GM12878 (cell line): ENCODE measurements around the gene FFAR3. TPM values are rescaled to one million over a fixed set of nuclear protein-coding genes. Genes with fewer than 3 reads are reported as not detected.
A peak's percentile ranks its signal among the peaks of the same experiment; 100 is the strongest.

Source experiments
- ATAC-seq: fragments of 200-7000 bp; cut with Tn5 transposase; 3 replicates; pipeline ENCODE4 v1.9.1; 2020; ENCODE audit warnings: mild to moderate bottlenecking, moderate library complexity
- BruUV-seq: library from RNA; stranded (reverse); fragments of 400-500 nt; replicated peaks from 2 replicates; lab custom pipeline; 2021; lab: Mats Ljungman, UMichigan
- CTCF ChIA-PET: fragments of 300-600 bp; sonication (Branson Sonifier 250); formaldehyde crosslinking; extraction: SDS; loops from one replicate; lab custom pipeline; 2021; ENCODE audit warnings: inconsistent platforms; lab: Yijun Ruan, JAX
- POLR2A ChIA-PET: fragments of 350-600 bp; formaldehyde crosslinking; extraction: SDS; loops from one replicate; lab custom pipeline; 2021; ENCODE audit warnings: inconsistent platforms; lab: Charles Lee
- RAD21 ChIA-PET: fragments of 300-600 bp; sonication (Branson Sonifier 250); formaldehyde crosslinking; loops from one replicate; lab custom pipeline; 2023; ENCODE audit warnings: antibody characterized with exemption; ENCODE audit not compliant: unreplicated experiment; lab: Charles Lee
- SMC1A ChIA-PET: fragments of 300-600 bp; sonication (Branson Sonifier 250); formaldehyde crosslinking; loops from one replicate; lab custom pipeline; 2023; ENCODE audit not compliant: unreplicated experiment, uncharacterized antibody; lab: Charles Lee
- DNase-seq: peaks from one replicate; pipeline ENCODE4 v3.0.0-alpha.2; 2011; ENCODE audit warnings: low read depth, low spot score
- FAIRE-seq: peaks from 3 replicates; lab custom pipeline; 2011; peaks lifted over from hg19 to GRCh38; lab: Jason Lieb, UNC
- H2AFZ ChIP-seq: 2 replicates; pipeline ENCODE4 v1.6.0; 2011; ENCODE audit warnings: low read depth, low read length, control low read depth; ENCODE audit not compliant: control insufficient read depth
- H3K27ac ChIP-seq: 2 replicates; pipeline ENCODE4 v1.5.1; 2011; ENCODE audit warnings: control low read depth; ENCODE audit not compliant: control insufficient read depth, insufficient read depth
- H3K27me3 ChIP-seq, 2 experiments: replicated peaks in 1 of 2; 2 replicates each; pipeline versions ENCODE4 v1.6.0 to v1.6.1; 2011; ENCODE audit warnings: low read length in 1 of 2; ENCODE audit not compliant: control insufficient read depth in 2 of 2, insufficient read depth in 2 of 2
- H3K36me3 ChIP-seq, 2 experiments: 2 replicates each; pipeline ENCODE4 v1.5.1; 2011; ENCODE audit warnings: low read length in 1 of 2; ENCODE audit not compliant: control insufficient read depth in 2 of 2, insufficient read depth in 2 of 2
- H3K4me1 ChIP-seq: 2 replicates; pipeline ENCODE4 v1.6.1; 2011; ENCODE audit warnings: mild to moderate bottlenecking, low read length, moderate library complexity, mixed read lengths; ENCODE audit not compliant: control insufficient read depth, insufficient read depth
- H3K4me2 ChIP-seq: 2 replicates; pipeline ENCODE4 v1.6.0; 2011; ENCODE audit warnings: control low read depth; ENCODE audit not compliant: control insufficient read depth, insufficient read depth
- H3K4me3 ChIP-seq: fragments of 200-600 bp; sonication (generic); 2 replicates; pipeline ENCODE4 v1.5.1; 2016
- H3K79me2 ChIP-seq: 2 replicates; pipeline ENCODE4 v1.6.0; 2011; ENCODE audit warnings: low read length; ENCODE audit not compliant: control insufficient read depth, insufficient read depth
- H3K9ac ChIP-seq: 2 replicates; pipeline ENCODE4 v1.8.0; 2011; ENCODE audit warnings: low read length, control low read depth, mixed read lengths; ENCODE audit not compliant: control insufficient read depth, insufficient read depth
- H3K9me3 ChIP-seq: replicated peaks from 3 replicates; pipeline ENCODE4 v1.5.1; 2011; ENCODE audit warnings: mild to moderate bottlenecking, low read length; ENCODE audit not compliant: control insufficient read depth, insufficient read depth
- H4K20me1 ChIP-seq: 2 replicates; pipeline ENCODE4 v1.6.0; 2011; ENCODE audit not compliant: control insufficient read depth, insufficient read depth
- ATF7 ChIP-seq: fragments of 450-650 bp; IDR thresholded peaks from 2 replicates; pipeline ENCODE4 v1.6.1; 2016; ENCODE audit warnings: low read depth, mild to moderate bottlenecking
- EGR1 ChIP-seq, 2 experiments: IDR thresholded peaks; 1 replicate in 1 of 2; 2 replicates in 1 of 2; pipeline ENCODE4 v1.6.1; 2011 to 2012; ENCODE audit warnings: low read depth in 2 of 2, low read length in 2 of 2, borderline replicate concordance in 1 of 2, mild to moderate bottlenecking in 1 of 2, moderate library complexity in 1 of 2
- NFYA ChIP-seq: IDR thresholded peaks from 2 replicates; pipeline ENCODE4 v1.6.1; 2011; ENCODE audit warnings: low read depth, mild to moderate bottlenecking, low read length, improper control_type of control experiment, borderline replicate concordance
- NRF1 ChIP-seq: conservative IDR thresholded peaks from 2 replicates; pipeline ENCODE4 v1.6.1; 2011; ENCODE audit warnings: mild to moderate bottlenecking, low read depth, low read length, improper control_type of control experiment
- RB1 ChIP-seq: fragments of 450-650 bp; formaldehyde crosslinking; IDR thresholded peaks from 2 replicates; pipeline ENCODE4 v1.6.1; 2017; ENCODE audit warnings: mild to moderate bottlenecking, borderline replicate concordance
- RFX5 ChIP-seq: IDR thresholded peaks from 2 replicates; pipeline ENCODE4 v1.6.1; 2011; ENCODE audit warnings: low read depth, low read length, improper control_type of control experiment
- SMAD5 ChIP-seq: IDR thresholded peaks from 2 replicates; pipeline ENCODE4 v1.6.1; 2016; ENCODE audit warnings: antibody characterized with exemption, low read depth
- SP1 ChIP-seq: IDR thresholded peaks from one replicate; pipeline ENCODE4 v1.6.1; 2011; ENCODE audit warnings: low read depth, low read length
- TCF12 ChIP-seq: IDR thresholded peaks from 2 replicates; pipeline ENCODE4 v1.6.1; 2011; ENCODE audit warnings: low read depth, mild to moderate bottlenecking, low read length
- ZNF217 ChIP-seq: fragments of 450-650 bp; IDR thresholded peaks from 2 replicates; pipeline ENCODE4 v1.6.1; 2017; ENCODE audit warnings: antibody characterized with exemption, mild to moderate bottlenecking
- WGBS: methylation state at CpG from one replicate; pipeline ENCODE4 v1.1.6; 2016; ENCODE audit warnings: low lambda C conversion rate; ENCODE audit not compliant: insufficient replicate concordance, insufficient coverage; ENCODE audit errors: missing lambda C conversion rate; 5-methylcytosine and 5-hydroxymethylcytosine counted together
- in situ Hi-C: fragments of 300-500 bp; cut with MboI; formaldehyde crosslinking; loops from 9 replicates; pipeline ENCODE4 v1.14.3; 2018; ENCODE audit warnings: mixed read lengths
- intact Hi-C: fragments of 100-400 bp; cut with micrococcal nuclease; formaldehyde crosslinking; loops from one replicate; pipeline ENCODE4 v1.14.2; 2022; ENCODE audit not compliant: unreplicated experiment
- polyA plus RNA-seq, 11 experiments: library from polyadenylated mRNA; depleted of rRNA in 4 of 11; unstranded in 6 of 11; stranded (reverse) in 5 of 11; fragments of >200 nt; fragmentation: Nextera tagmentation in 4 of 11; fragmentation: Illumina TruSeq in 1 of 11; extraction: Ambion mirVana in 4 of 11; extraction: Trizol in 1 of 11; gene quantifications; 1 replicate in 1 of 11; 2 replicates in 10 of 11; pipeline versions ENCODE4 v1.2.1 to v1.2.3, GENCODE V29; 2011 to 2016; ENCODE audit warnings: inconsistent platforms in 2 of 11, missing spikeins in 2 of 11, low read depth in 1 of 11
- total RNA-seq, 4 experiments: library from RNA; depleted of rRNA in 3 of 4; stranded (reverse); fragments of >200 nt in 3 of 4; fragmentation: Illumina TruSeq in 1 of 4; extraction: Trizol in 1 of 4; gene quantifications; 2 replicates each; pipeline versions ENCODE4 v1.2.1 to v1.2.3, GENCODE V29; 2013 to 2021
- TF ChIP-seq, protein P1 (sequence below): fragments of 450-650 bp; IDR thresholded peaks from 2 replicates; pipeline ENCODE4 v1.6.1; 2017; ENCODE audit warnings: mild to moderate bottlenecking
- TF ChIP-seq, protein P2 (sequence below): fragments of 450-650 bp; formaldehyde crosslinking; IDR thresholded peaks from 2 replicates; pipeline ENCODE4 v1.5.0; 2022; ENCODE audit warnings: mild to moderate bottlenecking, missing genetic modification characterization
- TF ChIP-seq, protein P3 (sequence below): fragments of 450-650 bp; IDR thresholded peaks from 2 replicates; pipeline ENCODE4 v1.6.1; 2014; ENCODE audit warnings: mild to moderate bottlenecking
- TF ChIP-seq, protein P4 (sequence below): IDR thresholded peaks from 2 replicates; pipeline ENCODE4 v1.6.1; 2012; ENCODE audit warnings: low read depth, low read length, improper control_type of control experiment

FFAR3 gene
- total and polyA plus RNA-seq, 10 of the 15 experiments (the other 5 are each of a cell fraction or from before 2014, with no cell fraction given): 0.15 to 0.18 TPM; not detected in 8

DNA sequence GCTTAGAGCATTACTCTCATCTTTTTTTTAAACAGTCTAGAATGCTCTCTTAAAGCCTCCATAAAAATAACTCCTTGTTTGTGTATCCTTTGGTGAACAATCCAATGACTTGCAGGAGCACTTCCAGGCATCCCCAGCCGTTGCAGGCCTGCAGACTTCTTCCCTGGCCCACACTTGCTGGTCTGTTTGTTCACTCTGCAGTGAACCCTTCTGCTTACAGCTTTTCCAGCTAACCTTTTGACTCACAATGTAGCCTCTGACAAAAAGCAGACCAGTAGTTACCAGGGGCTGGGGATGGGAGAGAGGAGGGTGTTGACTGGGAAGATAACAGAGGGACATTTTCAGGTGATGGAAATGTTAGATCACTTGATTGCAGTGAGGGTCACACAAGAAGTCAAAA, 21.7 kb downstream of the FFAR3 start:
- ChIA-PET CTCF (no interaction called here), POLR2A (no interaction called here), RAD21 (interaction anchor here (0.5 kb wide), 1 partner anchor 32 kb away, joined by 3 read pairs; no protein-coding TSS in a partner anchor), SMC1A (interaction anchor here (0.6 to 4.4 kb wide), 6 partner anchors 9 to 80 kb away, joined by 3 to 110 read pairs (median 6); no protein-coding TSS in a partner anchor)
- no peaks in the 10 kb centered on the region for H4K20me1 ChIP-seq
- no peaks in the 10 kb centered on the region for H3K79me2 ChIP-seq
- no TSS peak for BruUV-seq
- H3K27ac ChIP-seq: no peak overlapping the region
- H3K36me3 ChIP-seq: no peaks in the 10 kb centered on the region
- H3K9ac ChIP-seq: no peak overlapping the region
- WGBS: 23% methylated on average over 1 of the region's 1 CpG
- no peaks in the 10 kb centered on the region for H3K27me3 ChIP-seq
- peaks cover 27% of the 10 kb centered on the region for H3K4me1 ChIP-seq
- H3K4me2 ChIP-seq: no peak overlapping the region
- in situ Hi-C loops: no loop called here
- H3K9me3 ChIP-seq: peaks cover 2% of the 10 kb centered on the region
- ATAC-seq: no peak
- intact Hi-C loops: loop anchor here (5.0 kb wide), 1 partner anchor 37 kb away; no protein-coding TSS in a partner anchor
- no peak for DNase-seq
- FAIRE-seq: no peak
- peak overlapping the region; percentile 20; the same call in 1 of the 2 replicates for H2AFZ ChIP-seq
- no peak for TF ChIP-seq EGR1 (IDR thresholded peaks at IDR 0.05; ENCODE audit: borderline replicate concordance in 1 of 2, low read depth in 2 of 2, low read length in 2 of 2)
- TF ChIP-seq RFX5: no peak
- no peak for TF ChIP-seq RB1
- no peak for TF ChIP-seq SMAD5
- TF ChIP-seq, protein P1, sequence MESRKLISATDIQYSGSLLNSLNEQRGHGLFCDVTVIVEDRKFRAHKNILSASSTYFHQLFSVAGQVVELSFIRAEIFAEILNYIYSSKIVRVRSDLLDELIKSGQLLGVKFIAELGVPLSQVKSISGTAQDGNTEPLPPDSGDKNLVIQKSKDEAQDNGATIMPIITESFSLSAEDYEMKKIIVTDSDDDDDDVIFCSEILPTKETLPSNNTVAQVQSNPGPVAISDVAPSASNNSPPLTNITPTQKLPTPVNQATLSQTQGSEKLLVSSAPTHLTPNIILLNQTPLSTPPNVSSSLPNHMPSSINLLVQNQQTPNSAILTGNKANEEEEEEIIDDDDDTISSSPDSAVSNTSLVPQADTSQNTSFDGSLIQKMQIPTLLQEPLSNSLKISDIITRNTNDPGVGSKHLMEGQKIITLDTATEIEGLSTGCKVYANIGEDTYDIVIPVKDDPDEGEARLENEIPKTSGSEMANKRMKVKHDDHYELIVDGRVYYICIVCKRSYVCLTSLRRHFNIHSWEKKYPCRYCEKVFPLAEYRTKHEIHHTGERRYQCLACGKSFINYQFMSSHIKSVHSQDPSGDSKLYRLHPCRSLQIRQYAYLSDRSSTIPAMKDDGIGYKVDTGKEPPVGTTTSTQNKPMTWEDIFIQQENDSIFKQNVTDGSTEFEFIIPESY: no peak
- TF ChIP-seq SP1: no peak
- no peak for TF ChIP-seq NRF1
- TF ChIP-seq NFYA: no peak
- no peak for TF ChIP-seq ZNF217
- no peak for TF ChIP-seq TCF12
- TF ChIP-seq, protein P2, sequence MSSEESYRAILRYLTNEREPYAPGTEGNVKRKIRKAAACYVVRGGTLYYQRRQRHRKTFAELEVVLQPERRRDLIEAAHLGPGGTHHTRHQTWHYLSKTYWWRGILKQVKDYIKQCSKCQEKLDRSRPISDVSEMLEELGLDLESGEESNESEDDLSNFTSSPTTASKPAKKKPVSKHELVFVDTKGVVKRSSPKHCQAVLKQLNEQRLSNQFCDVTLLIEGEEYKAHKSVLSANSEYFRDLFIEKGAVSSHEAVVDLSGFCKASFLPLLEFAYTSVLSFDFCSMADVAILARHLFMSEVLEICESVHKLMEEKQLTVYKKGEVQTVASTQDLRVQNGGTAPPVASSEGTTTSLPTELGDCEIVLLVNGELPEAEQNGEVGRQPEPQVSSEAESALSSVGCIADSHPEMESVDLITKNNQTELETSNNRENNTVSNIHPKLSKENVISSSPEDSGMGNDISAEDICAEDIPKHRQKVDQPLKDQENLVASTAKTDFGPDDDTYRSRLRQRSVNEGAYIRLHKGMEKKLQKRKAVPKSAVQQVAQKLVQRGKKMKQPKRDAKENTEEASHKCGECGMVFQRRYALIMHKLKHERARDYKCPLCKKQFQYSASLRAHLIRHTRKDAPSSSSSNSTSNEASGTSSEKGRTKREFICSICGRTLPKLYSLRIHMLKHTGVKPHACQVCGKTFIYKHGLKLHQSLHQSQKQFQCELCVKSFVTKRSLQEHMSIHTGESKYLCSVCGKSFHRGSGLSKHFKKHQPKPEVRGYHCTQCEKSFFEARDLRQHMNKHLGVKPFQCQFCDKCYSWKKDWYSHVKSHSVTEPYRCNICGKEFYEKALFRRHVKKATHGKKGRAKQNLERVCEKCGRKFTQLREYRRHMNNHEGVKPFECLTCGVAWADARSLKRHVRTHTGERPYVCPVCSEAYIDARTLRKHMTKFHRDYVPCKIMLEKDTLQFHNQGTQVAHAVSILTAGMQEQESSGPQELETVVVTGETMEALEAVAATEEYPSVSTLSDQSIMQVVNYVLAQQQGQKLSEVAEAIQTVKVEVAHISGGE: no peak
- TF ChIP-seq, protein P3, sequence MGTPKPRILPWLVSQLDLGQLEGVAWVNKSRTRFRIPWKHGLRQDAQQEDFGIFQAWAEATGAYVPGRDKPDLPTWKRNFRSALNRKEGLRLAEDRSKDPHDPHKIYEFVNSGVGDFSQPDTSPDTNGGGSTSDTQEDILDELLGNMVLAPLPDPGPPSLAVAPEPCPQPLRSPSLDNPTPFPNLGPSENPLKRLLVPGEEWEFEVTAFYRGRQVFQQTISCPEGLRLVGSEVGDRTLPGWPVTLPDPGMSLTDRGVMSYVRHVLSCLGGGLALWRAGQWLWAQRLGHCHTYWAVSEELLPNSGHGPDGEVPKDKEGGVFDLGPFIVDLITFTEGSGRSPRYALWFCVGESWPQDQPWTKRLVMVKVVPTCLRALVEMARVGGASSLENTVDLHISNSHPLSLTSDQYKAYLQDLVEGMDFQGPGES: no peak
- TF ChIP-seq, protein P4, sequence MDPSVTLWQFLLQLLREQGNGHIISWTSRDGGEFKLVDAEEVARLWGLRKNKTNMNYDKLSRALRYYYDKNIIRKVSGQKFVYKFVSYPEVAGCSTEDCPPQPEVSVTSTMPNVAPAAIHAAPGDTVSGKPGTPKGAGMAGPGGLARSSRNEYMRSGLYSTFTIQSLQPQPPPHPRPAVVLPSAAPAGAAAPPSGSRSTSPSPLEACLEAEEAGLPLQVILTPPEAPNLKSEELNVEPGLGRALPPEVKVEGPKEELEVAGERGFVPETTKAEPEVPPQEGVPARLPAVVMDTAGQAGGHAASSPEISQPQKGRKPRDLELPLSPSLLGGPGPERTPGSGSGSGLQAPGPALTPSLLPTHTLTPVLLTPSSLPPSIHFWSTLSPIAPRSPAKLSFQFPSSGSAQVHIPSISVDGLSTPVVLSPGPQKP: no peak
- no peak for TF ChIP-seq ATF7
- no peak overlapping the region for H3K4me3 ChIP-seq
